Measurements from ENCODE around the gene RNH1.
A peak's percentile ranks its signal among the peaks of the same experiment; 100 is the strongest.

The RNH1 gene

DNA sequence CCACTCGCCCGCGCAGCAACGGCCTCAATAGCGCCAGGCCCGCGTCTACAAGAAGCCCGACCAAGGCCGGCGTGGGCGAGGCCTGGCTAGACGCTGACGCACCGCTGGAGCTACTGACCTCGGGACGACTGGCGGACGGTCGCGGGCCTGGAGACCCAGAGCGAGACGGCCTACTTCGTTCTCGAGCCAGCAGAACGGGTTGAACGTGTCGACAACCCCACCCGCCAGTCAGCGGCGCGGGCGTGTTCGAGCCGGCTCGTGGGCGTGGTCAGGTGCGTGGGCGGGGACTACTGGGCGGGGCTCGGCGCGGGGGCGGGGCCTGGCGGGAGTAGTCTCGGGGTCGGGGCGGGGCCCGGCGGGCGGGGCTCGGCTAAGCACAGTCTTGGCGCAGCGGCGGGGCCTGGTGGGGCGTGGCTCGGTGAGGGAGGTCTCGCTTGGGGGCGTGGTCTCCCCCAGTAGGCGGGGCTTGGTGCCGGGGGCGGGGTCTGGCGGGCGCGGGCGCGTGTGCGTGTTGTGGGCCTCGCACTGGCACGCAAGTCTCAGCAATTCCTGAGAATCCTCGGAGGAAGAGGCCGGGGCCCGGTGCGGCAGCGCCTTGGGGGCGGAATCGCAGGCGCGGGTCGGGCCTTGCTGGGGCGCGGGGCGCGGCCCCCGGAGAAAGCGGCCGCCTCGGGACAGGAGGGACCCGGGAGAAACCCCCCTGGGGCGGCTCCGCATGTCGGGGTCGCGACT, at the start of gene RNH1:
TSS of gene RNH1 (minus strand) at position 248 of the 732 bp plus-strand sequence. CDS start 5,080 bp downstream, outside the sequence.
- Histone ChIP-seq H3K4me3 (ENCODE audit: low read length) (peak within 1 kb of the TSS; percentile 87), H3K27me3 (replicated peaks; ENCODE audit: control insufficient read depth, insufficient read depth, low read length) (no peaks in the 10 kb centered on the region), H3K9me3 (ENCODE audit: control insufficient read depth, low read length) (no peaks in the 10 kb centered on the region), H3K9ac (ENCODE audit: low read length) (peak within 1 kb of the TSS; percentile 100), H3K4me1 (ENCODE audit: control insufficient read depth, insufficient read depth, low read length) (peaks cover 34% of the 10 kb centered on the region), H3K36me3 (ENCODE audit: control insufficient read depth, insufficient read depth, low read length, severe bottlenecking) (peaks cover 10% of the 10 kb centered on the region)
- peak; percentile 99 for DNase-seq (ENCODE audit: low read depth)

DNA sequence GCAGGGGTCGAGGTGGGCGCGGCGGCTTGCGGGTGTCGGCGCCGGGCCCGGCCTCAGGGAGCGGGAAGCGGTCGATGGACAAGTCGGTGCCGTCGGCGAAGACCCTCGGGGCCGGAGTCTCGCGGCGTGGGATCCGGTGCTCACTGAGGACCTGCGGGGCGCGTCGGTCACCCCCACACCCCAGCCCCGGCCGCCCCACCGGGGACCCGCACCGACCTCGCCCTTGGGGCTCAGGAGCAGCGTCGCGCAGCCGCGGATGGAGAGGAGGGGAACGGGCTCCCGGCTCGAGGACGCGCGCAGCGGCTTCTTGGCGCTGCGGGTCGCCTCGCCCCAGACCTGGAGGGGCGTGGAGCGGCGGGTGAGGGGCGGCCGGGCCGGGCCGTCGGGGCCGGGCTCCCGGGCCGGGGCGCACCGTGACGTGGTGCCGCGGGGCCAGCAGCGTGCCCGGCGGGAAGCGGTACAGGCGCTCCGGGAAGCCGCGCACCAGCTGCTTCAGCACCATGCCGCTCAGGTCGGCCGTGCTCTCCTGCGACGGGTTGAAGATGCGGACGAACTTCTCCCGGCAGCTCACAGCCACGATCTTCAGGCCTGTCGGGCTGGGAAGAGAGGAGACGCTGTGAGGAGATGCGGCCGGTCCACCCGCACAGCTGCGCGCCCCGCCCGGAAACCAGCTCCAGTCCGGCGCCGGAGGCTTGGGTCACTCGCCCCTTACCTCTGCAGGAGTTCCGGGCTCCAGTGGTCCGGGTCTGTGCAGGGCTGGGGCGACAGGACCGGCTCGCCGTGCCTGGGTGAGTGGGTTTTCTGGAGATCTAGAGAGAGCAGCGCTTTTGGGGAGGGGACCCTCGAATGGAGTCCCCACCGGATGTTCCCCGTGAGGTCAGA, 49.0 kb upstream of the RNH1 start:
- H3K9ac ChIP-seq (ENCODE audit: low read length), result no peak overlapping the region
- no peak overlapping the region for H3K4me3 ChIP-seq (ENCODE audit: low read length)
- no peaks in the 10 kb centered on the region for H3K4me1 ChIP-seq (ENCODE audit: control insufficient read depth, insufficient read depth, low read length)
- peak; percentile 28 for DNase-seq (ENCODE audit: low read depth)
- no peaks in the 10 kb centered on the region for H3K36me3 ChIP-seq (ENCODE audit: control insufficient read depth, insufficient read depth, low read length, severe bottlenecking)
- peaks cover 34% of the 10 kb centered on the region for H3K27me3 ChIP-seq (replicated peaks; ENCODE audit: control insufficient read depth, insufficient read depth, low read length)
- no peaks in the 10 kb centered on the region for H3K9me3 ChIP-seq (ENCODE audit: control insufficient read depth, low read length)

DNA sequence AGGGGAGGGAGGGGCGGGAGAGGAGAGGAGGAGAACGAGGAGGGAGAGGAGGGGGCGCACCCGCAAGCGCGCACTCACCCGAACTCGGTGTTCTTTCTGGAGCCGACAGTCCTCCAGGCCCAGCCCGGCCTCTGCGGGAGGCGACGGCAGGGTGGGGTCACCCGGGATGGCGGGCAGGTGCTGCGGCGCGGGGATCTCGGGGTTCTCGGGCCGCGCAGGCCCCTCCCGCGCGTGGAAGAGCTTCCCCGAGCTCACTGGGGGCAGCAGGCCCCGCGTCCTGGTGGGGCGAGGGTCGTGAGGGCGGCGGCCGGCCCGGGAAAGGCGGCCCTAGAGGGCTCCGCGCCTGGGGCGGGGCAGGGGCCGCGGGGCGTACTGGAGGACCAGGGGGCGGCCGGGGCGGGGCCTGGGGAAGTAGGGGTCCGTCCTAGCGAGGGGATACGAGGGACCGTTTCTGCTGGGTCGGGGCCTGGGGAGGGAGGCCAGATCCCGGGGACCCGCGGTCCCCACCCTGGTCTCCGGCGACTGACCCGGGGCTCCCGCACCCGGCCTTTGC, 48.3 kb upstream of the RNH1 start:
- peaks cover 34% of the 10 kb centered on the region for H3K27me3 ChIP-seq (replicated peaks; ENCODE audit: control insufficient read depth, insufficient read depth, low read length)
- no peak for DNase-seq (ENCODE audit: low read depth)
- H3K4me3 ChIP-seq (ENCODE audit: low read length), result no peak overlapping the region
- no peaks in the 10 kb centered on the region for H3K36me3 ChIP-seq (ENCODE audit: control insufficient read depth, insufficient read depth, low read length, severe bottlenecking)
- no peaks in the 10 kb centered on the region for H3K9me3 ChIP-seq (ENCODE audit: control insufficient read depth, low read length)
- no peak overlapping the region for H3K9ac ChIP-seq (ENCODE audit: low read length)
- no peaks in the 10 kb centered on the region for H3K4me1 ChIP-seq (ENCODE audit: control insufficient read depth, insufficient read depth, low read length)

DNA sequence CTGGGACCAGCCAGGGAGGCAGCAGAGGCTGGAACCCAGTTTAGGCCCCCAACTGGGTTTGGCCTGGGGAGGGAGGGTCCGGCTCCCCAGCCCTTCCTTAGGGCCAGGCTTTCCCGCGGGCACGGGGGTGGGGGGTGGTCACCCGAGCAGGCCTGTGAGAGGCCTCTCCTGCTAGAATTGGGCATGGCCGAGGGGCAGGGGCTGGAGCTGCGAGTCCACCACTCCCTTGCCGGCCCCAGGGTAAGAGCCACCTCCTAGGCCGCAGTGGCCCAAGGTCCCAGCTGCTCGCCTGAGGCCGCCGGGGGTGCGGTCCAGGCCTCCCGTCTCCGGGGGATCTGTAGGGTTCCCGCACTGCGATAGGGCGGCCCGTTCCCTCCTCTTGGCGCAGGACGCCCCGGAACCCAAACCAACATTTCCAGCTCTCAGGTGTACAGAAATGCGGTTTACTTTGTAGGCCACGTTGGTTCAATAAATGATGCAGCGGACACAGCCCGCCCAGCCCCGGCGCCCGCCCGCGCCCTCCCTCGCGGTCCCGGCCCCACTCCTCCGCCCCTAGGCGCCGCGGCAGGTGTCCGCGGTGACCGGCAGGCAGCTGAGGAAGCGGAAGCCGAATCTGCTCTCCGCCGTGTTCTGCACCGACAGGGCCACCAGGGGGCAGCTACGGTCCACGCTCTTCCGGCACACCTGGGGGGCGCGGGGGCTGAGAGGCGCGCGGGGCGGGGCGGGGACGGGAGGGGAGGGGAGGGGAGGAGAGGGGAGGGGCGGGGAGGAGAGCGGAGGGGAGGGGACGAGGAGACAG, 47.6 kb upstream of the RNH1 start:
- no peaks in the 10 kb centered on the region for H3K4me1 ChIP-seq (ENCODE audit: control insufficient read depth, insufficient read depth, low read length)
- H3K36me3 ChIP-seq (ENCODE audit: control insufficient read depth, insufficient read depth, low read length, severe bottlenecking), result no peaks in the 10 kb centered on the region
- H3K4me3 ChIP-seq (ENCODE audit: low read length), result no peak overlapping the region
- H3K9me3 ChIP-seq (ENCODE audit: control insufficient read depth, low read length), result no peaks in the 10 kb centered on the region
- H3K9ac ChIP-seq (ENCODE audit: low read length), result no peak overlapping the region
- DNase-seq (ENCODE audit: low read depth), result peak; percentile 74
- peaks cover 34% of the 10 kb centered on the region for H3K27me3 ChIP-seq (replicated peaks; ENCODE audit: control insufficient read depth, insufficient read depth, low read length)

DNA sequence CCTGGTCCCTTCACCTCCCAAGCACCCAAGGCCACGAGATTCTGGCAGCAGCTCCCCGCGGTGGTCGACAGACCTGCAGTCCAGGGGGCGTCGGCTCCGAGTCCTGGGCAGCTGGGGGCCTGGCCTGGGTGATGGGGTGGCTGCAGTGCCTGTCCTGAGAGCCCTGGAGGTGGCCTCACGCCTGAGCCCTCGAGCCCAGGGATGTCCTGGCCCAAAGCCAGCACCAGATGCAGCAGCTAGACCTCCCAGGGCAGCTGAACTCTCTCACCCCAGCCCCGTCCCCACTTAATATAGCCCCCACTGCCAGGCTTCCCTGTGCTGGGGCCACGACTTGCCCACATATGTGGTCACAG, 46.9 kb upstream of the RNH1 start:
- Histone ChIP-seq H3K36me3 (ENCODE audit: control insufficient read depth, insufficient read depth, low read length, severe bottlenecking) (no peaks in the 10 kb centered on the region), H3K4me3 (ENCODE audit: low read length) (no peak overlapping the region), H3K9me3 (ENCODE audit: control insufficient read depth, low read length) (no peaks in the 10 kb centered on the region), H3K27me3 (replicated peaks; ENCODE audit: control insufficient read depth, insufficient read depth, low read length) (peaks cover 27% of the 10 kb centered on the region), H3K4me1 (ENCODE audit: control insufficient read depth, insufficient read depth, low read length) (no peaks in the 10 kb centered on the region), H3K9ac (ENCODE audit: low read length) (no peak overlapping the region)
- DNase-seq (ENCODE audit: low read depth), result no peak

DNA sequence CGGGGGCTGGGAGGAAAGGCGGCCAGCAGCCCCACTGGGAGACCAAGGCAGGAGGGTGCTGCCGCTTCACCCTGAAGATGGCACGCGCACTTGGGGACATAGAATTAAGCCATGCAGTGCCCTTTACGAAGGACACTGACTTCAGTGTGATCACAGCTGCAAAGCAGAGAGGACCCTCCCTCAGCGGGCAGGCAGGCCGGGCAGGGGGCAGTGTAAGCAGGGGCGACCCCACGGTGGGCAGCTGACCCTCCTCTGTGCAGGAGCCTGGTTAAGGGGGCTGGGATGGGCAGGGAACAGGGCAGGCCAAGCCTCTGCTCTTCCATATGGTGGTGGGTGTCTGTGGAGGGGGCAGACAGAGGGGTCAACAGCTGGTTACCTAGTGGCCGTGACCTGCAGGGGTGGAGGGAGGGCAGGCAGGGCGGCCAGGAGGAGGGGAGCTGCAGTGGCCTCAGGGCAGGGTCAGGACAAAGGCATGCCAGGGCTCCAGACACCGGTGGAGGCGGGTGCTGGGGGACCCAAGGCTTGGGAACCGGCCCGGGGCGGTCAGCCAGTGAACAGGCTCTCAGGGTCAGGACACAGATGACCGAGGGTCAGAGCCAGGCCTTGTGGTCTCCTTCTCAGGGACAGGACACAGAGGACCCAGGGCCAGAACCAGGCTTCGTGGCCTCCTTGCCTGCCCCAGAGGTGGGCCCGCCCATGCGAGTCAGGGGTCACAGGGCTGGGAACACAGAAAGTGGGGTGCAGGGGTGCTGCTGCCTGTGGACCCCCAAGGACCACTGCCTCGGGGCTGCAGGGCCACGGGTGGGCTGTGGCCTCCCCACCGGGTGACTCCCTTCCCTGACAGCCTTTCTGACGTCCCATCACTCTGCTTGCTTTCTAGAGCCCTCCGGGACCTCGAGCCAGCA, 46.3 kb upstream of the RNH1 start:
- H3K9ac ChIP-seq (ENCODE audit: low read length), result no peak overlapping the region
- no peak overlapping the region for H3K4me3 ChIP-seq (ENCODE audit: low read length)
- H3K4me1 ChIP-seq (ENCODE audit: control insufficient read depth, insufficient read depth, low read length), result no peaks in the 10 kb centered on the region
- H3K9me3 ChIP-seq (ENCODE audit: control insufficient read depth, low read length), result no peaks in the 10 kb centered on the region
- H3K36me3 ChIP-seq (ENCODE audit: control insufficient read depth, insufficient read depth, low read length, severe bottlenecking), result no peaks in the 10 kb centered on the region
- H3K27me3 ChIP-seq (replicated peaks; ENCODE audit: control insufficient read depth, insufficient read depth, low read length), result peaks cover 26% of the 10 kb centered on the region
- DNase-seq (ENCODE audit: low read depth), result no peak

DNA sequence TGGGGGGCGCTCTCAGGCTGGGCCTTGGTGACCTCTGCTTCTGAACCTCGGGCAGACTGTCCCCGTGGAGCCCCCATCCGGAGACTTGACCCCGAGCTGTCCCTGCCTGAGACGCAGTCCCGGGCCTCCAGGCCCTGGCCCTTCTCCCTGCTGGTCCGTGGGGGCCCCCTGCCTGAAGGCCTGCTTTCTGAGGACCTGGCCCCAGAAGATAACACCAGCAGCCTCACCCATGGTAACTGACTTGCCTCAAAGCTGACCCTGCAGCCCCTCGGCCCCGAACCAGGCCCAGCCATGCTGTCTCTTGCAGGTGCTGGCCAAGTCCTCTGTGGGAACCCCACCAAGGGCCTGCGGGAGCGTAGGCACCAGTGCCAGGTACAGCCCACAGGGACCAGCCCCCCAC, 44.6 kb upstream of the RNH1 start:
- H3K9me3 ChIP-seq (ENCODE audit: control insufficient read depth, low read length), result no peaks in the 10 kb centered on the region
- no peak overlapping the region for H3K9ac ChIP-seq (ENCODE audit: low read length)
- DNase-seq (ENCODE audit: low read depth), result no peak
- no peak overlapping the region for H3K4me3 ChIP-seq (ENCODE audit: low read length)
- H3K4me1 ChIP-seq (ENCODE audit: control insufficient read depth, insufficient read depth, low read length), result no peaks in the 10 kb centered on the region
- peaks cover 12% of the 10 kb centered on the region for H3K27me3 ChIP-seq (replicated peaks; ENCODE audit: control insufficient read depth, insufficient read depth, low read length)
- H3K36me3 ChIP-seq (ENCODE audit: control insufficient read depth, insufficient read depth, low read length, severe bottlenecking), result no peaks in the 10 kb centered on the region

DNA sequence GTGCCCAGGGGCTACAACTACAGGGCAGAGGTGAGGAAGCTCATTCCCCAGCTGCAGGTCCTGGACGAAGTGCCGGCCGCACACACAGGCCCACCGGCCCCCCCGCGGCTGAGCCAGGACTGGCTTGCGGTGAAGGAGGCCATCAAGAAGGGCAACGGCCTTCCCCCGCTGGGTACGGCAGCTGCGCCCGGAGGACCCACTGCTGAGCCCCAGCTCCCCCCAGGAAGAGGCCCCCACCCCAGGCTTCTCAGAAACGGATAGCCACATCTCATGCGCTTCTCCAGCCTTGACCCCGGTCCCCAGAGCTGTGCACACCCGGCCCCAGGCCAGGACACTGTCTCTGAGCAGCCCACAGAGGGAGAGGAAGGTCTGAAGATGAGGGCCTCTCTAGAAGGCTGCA, 44.1 kb upstream of the RNH1 start:
- Histone ChIP-seq H3K4me1 (ENCODE audit: control insufficient read depth, insufficient read depth, low read length) (no peaks in the 10 kb centered on the region), H3K9me3 (ENCODE audit: control insufficient read depth, low read length) (no peaks in the 10 kb centered on the region), H3K9ac (ENCODE audit: low read length) (no peak overlapping the region), H3K36me3 (ENCODE audit: control insufficient read depth, insufficient read depth, low read length, severe bottlenecking) (no peaks in the 10 kb centered on the region), H3K4me3 (ENCODE audit: low read length) (no peak overlapping the region), H3K27me3 (replicated peaks; ENCODE audit: control insufficient read depth, insufficient read depth, low read length) (peaks cover 12% of the 10 kb centered on the region)
- no peak for DNase-seq (ENCODE audit: low read depth)

DNA sequence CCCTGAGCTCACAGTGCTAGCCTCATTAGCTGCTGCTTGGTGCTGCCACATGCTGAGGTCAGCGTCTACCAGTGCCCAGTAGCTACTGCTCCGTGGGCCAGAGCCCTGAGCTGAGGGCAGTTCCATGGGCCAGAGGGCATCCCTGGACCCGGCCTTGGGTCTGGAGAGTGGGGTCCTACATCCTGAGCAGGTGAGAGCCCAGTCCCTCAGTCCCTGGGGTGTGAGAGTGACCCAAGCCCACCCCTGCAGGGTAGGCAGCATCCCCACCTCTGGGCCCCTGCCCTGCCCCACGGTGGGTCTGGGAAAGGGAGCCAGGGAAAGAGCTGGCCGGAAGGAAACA, 43.7 kb upstream of the RNH1 start:
- H3K9me3 ChIP-seq (ENCODE audit: control insufficient read depth, low read length), result no peaks in the 10 kb centered on the region
- H3K4me3 ChIP-seq (ENCODE audit: low read length), result no peak overlapping the region
- peaks cover 12% of the 10 kb centered on the region for H3K27me3 ChIP-seq (replicated peaks; ENCODE audit: control insufficient read depth, insufficient read depth, low read length)
- no peak overlapping the region for H3K9ac ChIP-seq (ENCODE audit: low read length)
- H3K36me3 ChIP-seq (ENCODE audit: control insufficient read depth, insufficient read depth, low read length, severe bottlenecking), result no peaks in the 10 kb centered on the region
- no peaks in the 10 kb centered on the region for H3K4me1 ChIP-seq (ENCODE audit: control insufficient read depth, insufficient read depth, low read length)
- no peak for DNase-seq (ENCODE audit: low read depth)

DNA sequence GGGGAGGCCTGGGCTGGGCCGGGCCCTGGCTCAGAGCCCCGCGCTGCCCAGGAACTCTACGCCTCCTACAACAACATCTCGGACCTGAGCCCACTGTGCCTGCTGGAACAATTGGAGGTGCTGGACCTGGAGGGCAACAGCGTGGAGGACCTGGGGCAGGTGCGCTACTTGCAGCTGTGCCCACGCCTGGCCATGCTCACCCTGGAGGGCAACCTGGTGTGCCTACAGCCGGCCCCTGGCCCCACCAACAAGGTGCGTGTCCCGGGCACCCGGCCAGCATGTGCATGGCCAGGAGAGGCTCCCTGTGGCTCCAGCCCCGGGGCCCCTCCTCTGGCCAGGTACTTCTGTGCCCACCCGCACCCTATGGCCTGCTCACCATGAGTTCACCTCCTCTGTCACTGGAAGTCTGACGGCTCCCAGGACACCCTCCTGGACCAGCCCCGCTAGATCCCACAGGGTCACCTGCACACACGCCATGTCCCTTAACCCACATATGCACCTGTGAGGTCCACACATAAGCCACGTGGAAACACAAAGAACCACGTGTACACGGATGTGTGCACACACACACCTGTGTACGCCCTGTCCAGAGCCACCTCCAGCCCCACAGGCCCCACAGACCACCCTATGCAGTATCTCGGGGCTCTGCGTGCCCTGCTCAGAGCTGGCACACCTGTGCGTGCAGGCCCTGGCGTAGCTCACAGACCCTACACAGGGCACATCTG, 43.1 kb upstream of the RNH1 start:
- H3K36me3 ChIP-seq (ENCODE audit: control insufficient read depth, insufficient read depth, low read length, severe bottlenecking), result no peaks in the 10 kb centered on the region
- no peak for DNase-seq (ENCODE audit: low read depth)
- H3K9me3 ChIP-seq (ENCODE audit: control insufficient read depth, low read length), result no peaks in the 10 kb centered on the region
- H3K9ac ChIP-seq (ENCODE audit: low read length), result no peak overlapping the region
- H3K4me1 ChIP-seq (ENCODE audit: control insufficient read depth, insufficient read depth, low read length), result no peaks in the 10 kb centered on the region
- peaks cover 12% of the 10 kb centered on the region for H3K27me3 ChIP-seq (replicated peaks; ENCODE audit: control insufficient read depth, insufficient read depth, low read length)
- H3K4me3 ChIP-seq (ENCODE audit: low read length), result no peak overlapping the region
